Measurements from ENCODE around the gene NAA50.

The NAA50 gene

GRCh38 chr3:113764698-113765097, 18.6 kb upstream of the NAA50 start:
- H3K36me3 ChIP-seq (ENCODE audit: control insufficient read depth, insufficient read depth, low read length) = no peaks in the 10 kb centered on the region
- no peak overlapping the region for H3K4me3 ChIP-seq (replicated peaks; ENCODE audit: low read depth, low read length)
- H3K27me3 ChIP-seq (replicated peaks; ENCODE audit: control insufficient read depth, insufficient read depth, low read length) = no peaks in the 10 kb centered on the region
- no peak for DNase-seq (ENCODE audit: extremely low read depth, insufficient read length)
- TF ChIP-seq CTCF (IDR thresholded peaks at IDR 0.05; ENCODE audit: insufficient read depth, low read length, poor library complexity, severe bottlenecking) = no peak

GRCh38 chr3:113758389-113759024, 12.5 kb upstream of the NAA50 start:
- TF ChIP-seq CTCF (IDR thresholded peaks at IDR 0.05; ENCODE audit: insufficient read depth, low read length, poor library complexity, severe bottlenecking) = no peak
- DNase-seq (ENCODE audit: extremely low read depth, insufficient read length) = no peak
- Histone ChIP-seq H3K36me3 (ENCODE audit: control insufficient read depth, insufficient read depth, low read length) (no peaks in the 10 kb centered on the region), H3K4me3 (replicated peaks; ENCODE audit: low read depth, low read length) (no peak overlapping the region), H3K27me3 (replicated peaks; ENCODE audit: control insufficient read depth, insufficient read depth, low read length) (no peaks in the 10 kb centered on the region)

- no peak overlapping the region for H3K4me3 ChIP-seq (replicated peaks; ENCODE audit: low read depth, low read length)
- no peak for DNase-seq (ENCODE audit: extremely low read depth, insufficient read length)
- H3K27me3 ChIP-seq (replicated peaks; ENCODE audit: control insufficient read depth, insufficient read depth, low read length) = no peaks in the 10 kb centered on the region
- no peaks in the 10 kb centered on the region for H3K36me3 ChIP-seq (ENCODE audit: control insufficient read depth, insufficient read depth, low read length)
- no peak for TF ChIP-seq CTCF (IDR thresholded peaks at IDR 0.05; ENCODE audit: insufficient read depth, low read length, poor library complexity, severe bottlenecking)
Measured at GRCh38 chr3:113754494-113755159, 8.6 kb upstream of the NAA50 start.

GRCh38 chr3:113753376-113753985, 7.4 kb upstream of the NAA50 start:
- H3K27me3 ChIP-seq (replicated peaks; ENCODE audit: control insufficient read depth, insufficient read depth, low read length) = no peaks in the 10 kb centered on the region
- DNase-seq (ENCODE audit: extremely low read depth, insufficient read length) = no peak
- H3K36me3 ChIP-seq (ENCODE audit: control insufficient read depth, insufficient read depth, low read length) = no peaks in the 10 kb centered on the region
- no peak overlapping the region for H3K4me3 ChIP-seq (replicated peaks; ENCODE audit: low read depth, low read length)
- TF ChIP-seq CTCF (IDR thresholded peaks at IDR 0.05; ENCODE audit: insufficient read depth, low read length, poor library complexity, severe bottlenecking) = no peak

- H3K36me3 ChIP-seq (ENCODE audit: control insufficient read depth, insufficient read depth, low read length) = no peaks in the 10 kb centered on the region
- no peak overlapping the region for H3K4me3 ChIP-seq (replicated peaks; ENCODE audit: low read depth, low read length)
- no peak for DNase-seq (ENCODE audit: extremely low read depth, insufficient read length)
- H3K27me3 ChIP-seq (replicated peaks; ENCODE audit: control insufficient read depth, insufficient read depth, low read length) = no peaks in the 10 kb centered on the region
- no peak for TF ChIP-seq CTCF (IDR thresholded peaks at IDR 0.05; ENCODE audit: insufficient read depth, low read length, poor library complexity, severe bottlenecking)
Measured at GRCh38 chr3:113751141-113751540, 5.1 kb upstream of the NAA50 start.
